Endothelial cell of umbilical vein (primary cell): Measurements from ENCODE around the gene FAR1.

ENCODE experiments used
- CTCF ChIP-seq, 2 donors: IDR thresholded peaks; 1 replicate in 1 of 2; 2 replicates in 1 of 2; pipeline ENCODE4 v1.5.1; 2011; ENCODE audit warnings: low read length in 2 of 2, mild to moderate bottlenecking in 2 of 2, moderate library complexity in 2 of 2, control low read depth in 1 of 2, inconsistent platforms in 1 of 2, low read depth in 1 of 2; ENCODE audit not compliant: insufficient read depth in 1 of 2; ENCODE audit errors: extremely low read depth in 1 of 2
- EZH2 ChIP-seq: IDR thresholded peaks from 2 replicates; pipeline ENCODE4 v1.6.1; 2012; ENCODE audit warnings: borderline replicate concordance, low read depth, mild to moderate bottlenecking, moderate library complexity, low read length, inconsistent platforms; ENCODE audit not compliant: severe bottlenecking
- POLR2A ChIP-seq: IDR thresholded peaks from 2 replicates; pipeline ENCODE4 v1.6.1; 2012; ENCODE audit warnings: low read depth, mild to moderate bottlenecking, control low read depth, low read length

DNA sequence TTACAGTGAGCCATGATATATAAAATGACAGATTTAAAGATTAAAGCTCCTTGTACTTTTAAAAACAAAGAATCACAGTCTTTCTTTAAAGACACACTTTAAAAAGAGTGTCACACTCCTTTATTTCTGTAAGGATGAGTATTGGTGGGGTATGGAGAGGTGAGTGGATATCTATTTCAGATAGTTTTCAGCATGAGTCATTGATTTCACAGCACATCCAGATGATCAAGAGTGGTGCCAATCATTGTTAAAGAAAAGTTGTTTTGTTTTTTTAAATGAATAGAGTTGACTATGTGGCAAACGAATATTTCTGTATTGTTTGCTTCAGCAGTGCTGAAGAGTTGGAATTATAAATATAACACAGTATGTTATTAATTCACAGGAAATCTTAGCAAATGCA, 52.5 kb downstream of the FAR1 start:
- TF ChIP-seq EZH2 (no peak), CTCF (IDR thresholded peaks at IDR 0.05; ENCODE audit: extremely low read depth in 1 of 2, insufficient read depth in 1 of 2, low read depth in 1 of 2, low read length in 2 of 2) (no peak), POLR2A (no peak)
